Subcutaneous preadipocyte (primary cell): ENCODE results near the gene KIRREL2. TPM values are rescaled to one million over a fixed set of nuclear protein-coding genes. Genes with fewer than 3 reads are reported as not detected.

Source experiments
- small RNA-seq: library from RNA; depleted of rRNA; stranded (forward); fragments of <200 nt; gene quantifications from one replicate; pipeline ENCODE3, GENCODE V24; 2012
- total RNA-seq: library from RNA; depleted of rRNA; stranded (reverse); fragments of >200 nt; gene quantifications from 2 replicates; pipeline ENCODE4 v1.2.3, GENCODE V29; 2012

KIRREL2 gene
- under 0.01 TPM in 1 of 2 replicates, not detected in the other for total RNA-seq

GRCh38 chr19:35856546-35857149 is at the start of gene KIRREL2:
KIRREL2 (plus strand) TSS chr19:35856911; CDS start chr19:35857120, 209 bp downstream.

GRCh38 chr19:35812220-35813042 is 44.3 kb upstream of the KIRREL2 start, which contains the start of gene PRODH2:
PRODH2 (minus strand) TSS chr19:35812845; CDS start chr19:35812805, 40 bp downstream.

GRCh38 chr19:35852029-35852780 is 4.5 kb upstream of the KIRREL2 start, which contains the start of gene NPHS1:
NPHS1 (minus strand) TSS chr19:35852504; CDS start chr19:35851837, 667 bp downstream.

GRCh38 chr19:35868172-35868822 is 11.6 kb downstream of the KIRREL2 start, which contains the start of gene APLP1:
APLP1 (plus strand) TSS chr19:35868574; CDS start chr19:35868637, 63 bp downstream.

GRCh38 chr19:35901854-35902661 is 45.3 kb downstream of the KIRREL2 start, which contains the start of gene HCST:
HCST (plus strand) TSS chr19:35902529; CDS start chr19:35902594, 65 bp downstream.

GRCh38 chr19:35908010-35908441 is 51.3 kb downstream of the KIRREL2 start, which contains the start of gene TYROBP:
TYROBP (minus strand) TSS chr19:35908295; CDS start chr19:35908228, 67 bp downstream.

Small RNA genes lying within 50 kb of the gene (small RNA-seq; reads per million reads assigned to genes)
- gene RN7SL402P = not detected

Other genes with a start within 250 kb of the KIRREL2 start
- gene HAUS5, start 244.2 kb upstream of the KIRREL2 start, total RNA-seq = 6.6 and 12.5 TPM in 2 replicates
- 42.0 and 43.0 TPM in 2 replicates for gene RBM42, start 227.9 kb upstream of the KIRREL2 start, total RNA-seq
- gene ETV2, start 215.2 kb upstream of the KIRREL2 start, total RNA-seq = 0.37 and 0.39 TPM in 2 replicates
- gene COX6B1, start 208.6 kb upstream of the KIRREL2 start, total RNA-seq = 156 and 265 TPM in 2 replicates
- gene UPK1A, start 190.4 kb upstream of the KIRREL2 start, total RNA-seq = not detected in 2 replicates
- not detected in 2 replicates for gene ZBTB32, start 152.4 kb upstream of the KIRREL2 start, total RNA-seq
- gene KMT2B, start 138.9 kb upstream of the KIRREL2 start, total RNA-seq = 7.3 and 7.8 TPM in 2 replicates
- gene IGFLR1, start 114.5 kb upstream of the KIRREL2 start, total RNA-seq = 1.6 and 2.9 TPM in 2 replicates
- 4.5 and 5.5 TPM in 2 replicates for gene U2AF1L4, start 111.5 kb upstream of the KIRREL2 start, total RNA-seq
- gene PSENEN, start 111.3 kb upstream of the KIRREL2 start, total RNA-seq = 12.5 and 14.7 TPM in 2 replicates
- gene LIN37, start 108.3 kb upstream of the KIRREL2 start, total RNA-seq = 14.3 and 16.2 TPM in 2 replicates
- gene HSPB6, start 99.9 kb upstream of the KIRREL2 start, total RNA-seq = 21.3 and 48.9 TPM in 2 replicates
- 7.7 and 12.7 TPM in 2 replicates for gene PROSER3, start 98.7 kb upstream of the KIRREL2 start, total RNA-seq
- 5.9 and 6.3 TPM in 2 replicates for gene ARHGAP33, start 81.3 kb upstream of the KIRREL2 start, total RNA-seq
- gene PRODH2, start 44.1 kb upstream of the KIRREL2 start, total RNA-seq = not detected in 2 replicates
- gene NPHS1, start 4.4 kb upstream of the KIRREL2 start, total RNA-seq = not detected in 2 replicates
- gene APLP1, start 11.7 kb downstream of the KIRREL2 start, total RNA-seq = 0.37 and 1.2 TPM in 2 replicates
- 4.4 and 6.1 TPM in 2 replicates for gene NFKBID, start 43.6 kb downstream of the KIRREL2 start, total RNA-seq
- gene HCST, start 45.6 kb downstream of the KIRREL2 start, total RNA-seq = 0.37 and 0.59 TPM in 2 replicates
- not detected in 2 replicates for gene TYROBP, start 51.4 kb downstream of the KIRREL2 start, total RNA-seq
- 3.9 and 4.0 TPM in 2 replicates for gene LRFN3, start 79.5 kb downstream of the KIRREL2 start, total RNA-seq
- gene SDHAF1, start 138.3 kb downstream of the KIRREL2 start, total RNA-seq = 14.9 and 18.0 TPM in 2 replicates
- gene SYNE4, start 151.9 kb downstream of the KIRREL2 start, total RNA-seq = under 0.01 TPM in 1 of 2 replicates, not detected in the other
- 12.7 and 14.3 TPM in 2 replicates for gene ALKBH6, start 157.3 kb downstream of the KIRREL2 start, total RNA-seq
- 5.5 and 6.2 TPM in 2 replicates for gene CLIP3, start 176.0 kb downstream of the KIRREL2 start, total RNA-seq
- 1.4 and 3.7 TPM in 2 replicates for gene THAP8, start 197.4 kb downstream of the KIRREL2 start, total RNA-seq
- gene WDR62, start 198.0 kb downstream of the KIRREL2 start, total RNA-seq = 4.0 and 9.6 TPM in 2 replicates